Psoas muscle (tissue), 8 donors: ENCODE results near the gene TEX19. TPM values are rescaled to one million over a fixed set of nuclear protein-coding genes. Genes with fewer than 3 reads are reported as not detected.
"Not testable (repeated sequence)": the region's sequence is repeated elsewhere in the genome, so short reads cannot be mapped to it uniquely, and the experiment has no call there.

Experiments
- ATAC-seq, 4 donors: fragments of 200-7000 bp; cut with Tn5 transposase; one replicate each; pipeline ENCODE4 v1.9.1; 2020; ENCODE audit warnings: moderate library complexity in 3 of 4, mild to moderate bottlenecking in 2 of 4
- DNase-seq, 2 donors: peaks; one replicate each; pipeline ENCODE4 v3.0.0-alpha.2; 2020
- H3K27ac ChIP-seq: fragments of 200-600 bp; one replicate; pipeline ENCODE4 v1.8.0; 2022
- H3K27me3 ChIP-seq, 3 donors: fragments of 200-600 bp in 1 of 3; one replicate each; pipeline versions ENCODE4 v1.6.1 to v1.8.0; 2013 to 2022; ENCODE audit warnings: low read length in 2 of 3, mild to moderate bottlenecking in 2 of 3, moderate library complexity in 1 of 3; ENCODE audit not compliant: insufficient read depth in 3 of 3
- H3K36me3 ChIP-seq, 2 donors: fragments of 200-600 bp in 1 of 2; one replicate each; pipeline versions ENCODE4 v1.6.1 to v1.8.0; 2013 to 2022; ENCODE audit warnings: low read depth in 1 of 2, mild to moderate bottlenecking in 1 of 2, moderate library complexity in 1 of 2; ENCODE audit not compliant: insufficient read depth in 1 of 2
- H3K4me1 ChIP-seq: fragments of 200-600 bp; one replicate; pipeline ENCODE4 v1.8.0; 2022
- H3K4me3 ChIP-seq: fragments of 200-600 bp; one replicate; pipeline ENCODE4 v1.8.0; 2022; ENCODE audit warnings: mild to moderate bottlenecking
- H3K9me3 ChIP-seq: fragments of 200-600 bp; one replicate; pipeline ENCODE4 v1.8.0; 2022
- WGBS, 3 donors: extraction: QIAGEN DNeasy Blood & Tissue Kit; methylation state at CpG; one replicate each; pipeline versions ENCODE4 v1.1.6 to v1.1.7; 2013; 5-methylcytosine and 5-hydroxymethylcytosine counted together
- intact Hi-C, 2 donors: fragments of 100-400 bp; cut with DNase I; formaldehyde crosslinking; loops; one replicate each; pipeline versions ENCODE4 v1.11.0 to v1.14.2; 2022
- polyA plus RNA-seq, 3 donors: library from polyadenylated mRNA; stranded (reverse); fragments of 200-250 nt; gene quantifications; one replicate each; pipeline ENCODE4 v1.2.3, GENCODE V29; 2013
- total RNA-seq, 4 donors: library from RNA; stranded (reverse); fragmentation: NEBNext Ultra II Directional in 2 of 4; extraction: Animal tissue kit (Norgen Biotek cat#: 25700) in 2 of 4; gene quantifications; one replicate each; pipeline versions ENCODE4 v1.2.1 to v1.2.4, GENCODE V29; 2021 to 2023
- TF ChIP-seq, protein P1 (sequence below): fragments of 200-600 bp; IDR thresholded peaks from one replicate; pipeline ENCODE4 v1.8.0; 2022; ENCODE audit warnings: antibody characterized with exemption
- donor health status: healthy with polysubstance abuse.
- donor health status: DM: no; HTN: no; CAD: no; lungs with moderate emphysema.
- donor health status: Bipolar disorder and iron deficiency.
- donor health status: healthy.
- donor health status: DM: yes; HTN: yes; CAD: no.
- donor health status: DM: no; HTN: no; CAD: no.
- donor health status: DM: no; HTN: no; CAD: no.
- donor health status: DM: yes; HTN: yes; CAD: no.

Gene TEX19
- total and polyA plus RNA-seq, 7 donors, result 0.07 to 0.35 (median 0.17) TPM; not detected in 2

DNA sequence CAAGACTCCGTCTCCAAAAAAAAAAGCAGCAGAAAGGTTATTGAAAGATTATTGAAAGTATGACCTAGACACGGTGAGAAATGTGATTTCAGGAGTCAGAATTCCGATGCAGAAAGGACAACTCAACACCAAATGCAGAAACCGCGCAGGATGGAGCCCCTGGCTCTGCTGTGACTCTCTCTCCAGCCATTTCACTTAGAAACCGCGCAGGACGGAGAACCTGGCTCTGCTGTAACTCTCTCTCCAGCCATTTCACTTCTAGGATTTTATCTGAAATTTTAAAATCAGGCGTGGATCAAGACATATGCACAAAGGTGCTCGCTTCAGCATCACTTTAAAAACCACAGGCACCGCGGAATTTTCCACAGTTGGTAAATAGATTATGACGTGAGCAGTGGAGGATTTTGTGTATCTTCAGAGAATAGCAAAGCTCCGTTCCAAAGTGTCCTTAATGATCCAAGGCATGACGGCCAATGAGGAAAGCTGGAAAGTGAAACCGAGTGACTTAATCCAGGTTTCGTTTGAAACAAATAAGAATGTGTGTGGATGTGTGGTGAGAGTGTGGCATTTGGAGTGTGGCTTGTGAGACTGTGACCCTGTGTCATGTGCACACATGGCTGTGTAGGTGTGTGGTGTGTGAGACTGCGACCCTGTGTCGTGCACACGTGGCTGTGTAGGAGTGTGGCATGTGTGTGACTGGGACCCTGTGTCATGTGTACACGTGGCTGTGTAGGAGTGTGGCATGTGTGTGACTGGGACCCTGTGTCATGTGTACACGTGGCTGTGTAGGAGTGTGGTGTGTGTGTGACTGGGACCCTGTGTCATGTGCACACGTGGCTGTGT lies 22.0 kb downstream of the TEX19 start:
- ATAC-seq (no peak), DNase-seq (no peak)
- intact Hi-C loops, result no loop called here
- Histone ChIP-seq H3K27ac (no peak overlapping the region), H3K27me3 (peaks cover 0 to 63% (median 15%) of the 10 kb centered on the region in 3 donors), H3K9me3 (no peaks in the 10 kb centered on the region), H3K4me3 (peak overlapping the region; percentile 11), H3K4me1 (peaks cover 21% of the 10 kb centered on the region), H3K36me3 (no peaks in the 10 kb centered on the region)
- TF ChIP-seq, protein P1, sequence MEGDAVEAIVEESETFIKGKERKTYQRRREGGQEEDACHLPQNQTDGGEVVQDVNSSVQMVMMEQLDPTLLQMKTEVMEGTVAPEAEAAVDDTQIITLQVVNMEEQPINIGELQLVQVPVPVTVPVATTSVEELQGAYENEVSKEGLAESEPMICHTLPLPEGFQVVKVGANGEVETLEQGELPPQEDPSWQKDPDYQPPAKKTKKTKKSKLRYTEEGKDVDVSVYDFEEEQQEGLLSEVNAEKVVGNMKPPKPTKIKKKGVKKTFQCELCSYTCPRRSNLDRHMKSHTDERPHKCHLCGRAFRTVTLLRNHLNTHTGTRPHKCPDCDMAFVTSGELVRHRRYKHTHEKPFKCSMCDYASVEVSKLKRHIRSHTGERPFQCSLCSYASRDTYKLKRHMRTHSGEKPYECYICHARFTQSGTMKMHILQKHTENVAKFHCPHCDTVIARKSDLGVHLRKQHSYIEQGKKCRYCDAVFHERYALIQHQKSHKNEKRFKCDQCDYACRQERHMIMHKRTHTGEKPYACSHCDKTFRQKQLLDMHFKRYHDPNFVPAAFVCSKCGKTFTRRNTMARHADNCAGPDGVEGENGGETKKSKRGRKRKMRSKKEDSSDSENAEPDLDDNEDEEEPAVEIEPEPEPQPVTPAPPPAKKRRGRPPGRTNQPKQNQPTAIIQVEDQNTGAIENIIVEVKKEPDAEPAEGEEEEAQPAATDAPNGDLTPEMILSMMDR, result no peak
- 16 to 23% (median 18%) methylated on average over 23 of the region's 23 CpGs for WGBS, 3 donors

GRCh38 chr17:82381703-82382009 lies 22.6 kb downstream of the TEX19 start:
- 57 to 63% (median 59%) methylated on average over 10 of the region's 10 CpGs for WGBS, 3 donors
- intact Hi-C loops, H3K9me3 ChIP-seq, DNase-seq, ATAC-seq, H3K4me3 ChIP-seq, H3K36me3 ChIP-seq, H3K27ac ChIP-seq: not testable (repeated sequence)
- Histone ChIP-seq H3K27me3 (peaks cover 0 to 59% (median 16%) of the 10 kb centered on the region in 3 donors), H3K4me1 (peaks cover 21% of the 10 kb centered on the region)

- DNase-seq, H3K9me3 ChIP-seq, ATAC-seq, H3K27ac ChIP-seq, H3K4me3 ChIP-seq, H3K36me3 ChIP-seq, intact Hi-C loops: not testable (repeated sequence)
- Histone ChIP-seq H3K27me3 (peaks cover 0 to 59% (median 20%) of the 10 kb centered on the region in 3 donors), H3K4me1 (peaks cover 21% of the 10 kb centered on the region)
- 83 to 84% (median 83%) methylated on average over 21 of the region's 21 CpGs for WGBS, 3 donors
Measured at GRCh38 chr17:82382220-82382932, 23.3 kb downstream of the TEX19 start.

- Histone ChIP-seq H3K4me3 (no peak overlapping the region), H3K27ac (no peak overlapping the region), H3K4me1 (peaks cover 21% of the 10 kb centered on the region), H3K9me3 (no peaks in the 10 kb centered on the region), H3K36me3 (no peaks in the 10 kb centered on the region), H3K27me3 (peaks cover 0 to 54% (median 20%) of the 10 kb centered on the region in 3 donors)
- intact Hi-C loops, result no loop called here
- DNase-seq (no peak), ATAC-seq (no peak)
- WGBS, 3 donors, result 58 to 69% (median 65%) methylated on average over 11 of the region's 11 CpGs
- TF ChIP-seq, protein P1, result no peak
Measured at GRCh38 chr17:82382933-82383255, 23.8 kb downstream of the TEX19 start.

DNA sequence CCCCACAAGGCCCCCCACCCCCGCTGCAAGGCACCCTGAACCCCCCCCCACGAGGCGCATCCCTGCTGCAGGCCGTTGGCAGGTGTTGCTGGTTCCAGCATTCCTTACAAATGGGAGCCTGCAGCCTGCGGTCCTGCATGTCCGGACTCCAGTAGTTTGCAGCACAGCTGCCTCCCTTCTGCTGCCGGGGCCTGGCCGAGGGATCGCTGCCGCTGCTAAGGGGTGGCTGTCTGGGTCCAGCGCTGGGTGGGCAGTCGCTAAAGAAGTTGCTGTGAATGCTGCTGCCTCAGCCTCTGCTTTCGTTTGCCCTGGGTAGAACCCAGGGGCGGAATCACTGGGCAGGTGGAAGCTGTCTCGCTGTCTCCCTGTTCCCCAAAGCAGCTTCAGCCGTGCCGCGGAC lies 24.4 kb downstream of the TEX19 start:
- H3K9me3 ChIP-seq, result no peaks in the 10 kb centered on the region
- no peaks in the 10 kb centered on the region for H3K36me3 ChIP-seq
- no peak overlapping the region for H3K27ac ChIP-seq
- intact Hi-C loops, result no loop called here
- peaks cover 0 to 48% (median 17%) of the 10 kb centered on the region in 3 donors for H3K27me3 ChIP-seq
- peaks cover 25% of the 10 kb centered on the region for H3K4me1 ChIP-seq
- ATAC-seq (no peak), DNase-seq (no peak)
- no peak overlapping the region for H3K4me3 ChIP-seq
- TF ChIP-seq, protein P1, result no peak
- WGBS, 3 donors, result 27 to 47% (median 32%) methylated on average over 17 to 18 of the region's 18 CpGs
